ENCODE data around the gene PER1. TPM values are rescaled to one million over a fixed set of nuclear protein-coding genes. Genes with fewer than 3 reads are reported as not detected.

Gene PER1
- total and polyA plus RNA-seq, 9 of the 15 experiments (the other 6 are each of a cell fraction or from before 2014, with no cell fraction given) = 0.13 to 26.0 (median 3.4) TPM

- ChIA-PET POLR2A (interaction anchor here (0.6 to 2.9 kb wide), 7 partner anchors 10 to 140 kb away, joined by 4 to 27 read pairs (median 8); no protein-coding TSS in a partner anchor), CTCF (ENCODE audit: low intra/inter-chr PET ratio) (no interaction called here)
- no TSS peak for BruUV-seq (replicated peaks)
- Histone ChIP-seq H3K9me1 (ENCODE audit: control insufficient read depth, insufficient read depth, low read length) (no peaks in the 10 kb centered on the region), H3K27ac (ENCODE audit: extremely low read depth, low read depth, low read length) (peak overlapping the region; percentile 85; the same call in 2 of the 3 replicates), H3K36me3 (ENCODE audit: control insufficient read depth, insufficient read depth, low read length) (no peaks in the 10 kb centered on the region), H4K20me1 (replicated peaks; ENCODE audit: control insufficient read depth, insufficient read depth, low read length) (peaks cover 10% of the 10 kb centered on the region), H3K4me2 (ENCODE audit: insufficient read depth, low read length) (peak overlapping the region; percentile 100), H3K4me3 (peak overlapping the region; percentile 88), H2AFZ (ENCODE audit: low read depth, low read length) (peak overlapping the region; percentile 85), H3K79me2 (ENCODE audit: control insufficient read depth, insufficient read depth, low read length) (peaks cover 18% of the 10 kb centered on the region), H3K27me3 (ENCODE audit: control insufficient read depth in 2 of 2, insufficient read depth in 2 of 2, low read length in 2 of 2) (no peaks in the 10 kb centered on the region), H3K9ac (ENCODE audit: insufficient read depth in 1 of 2, low read depth in 2 of 2, low read length in 2 of 2) (peak overlapping the region; percentile 77 to 93), H3K4me1 (replicated peaks in 1 of 2; ENCODE audit: control insufficient read depth in 2 of 2, insufficient read depth in 2 of 2, low read length in 2 of 2) (peaks cover 31 to 39% of the 10 kb centered on the region in 2 experiments), H3K9me3 (replicated peaks; ENCODE audit: control insufficient read depth, insufficient read depth, low read depth, low read length) (no peaks in the 10 kb centered on the region)
- in situ Hi-C loops (cut with MboI) (no loop called here), intact Hi-C loops (cut with micrococcal nuclease) (loop anchor here (10.0 kb wide), 1 partner anchor 116 kb away; no protein-coding TSS in a partner anchor)
- WGBS (ENCODE audit: insufficient coverage, low coverage, missing lambda C conversion rate) = 9% methylated on average over 23 of the region's 67 CpGs
- FAIRE-seq (no peak), ATAC-seq (0 out of 3 replicates have a peak, but pooled peaks have one; percentile 0), DNase-seq (ENCODE audit: extremely low read depth in 1 of 4, low spot score in 3 of 4) (no peak)
- TF ChIP-seq PTTG1 (tag; IDR thresholded peaks at IDR 0.05; ENCODE audit: low read depth) = no peak
- no peak for TF ChIP-seq TRIM24 (IDR thresholded peaks at IDR 0.05)
- TF ChIP-seq SAP30 (IDR thresholded peaks at IDR 0.05; ENCODE audit: borderline replicate concordance, insufficient read depth, low read depth, low read length, poor library complexity, severe bottlenecking) = peak; percentile 37
- no peak for TF ChIP-seq EWSR1 (IDR thresholded peaks at IDR 0.05; ENCODE audit: borderline replicate concordance, low read depth, partially characterized antibody)
- no peak for TF ChIP-seq ZNF347 (CRISPR knock-in tag; IDR thresholded peaks at IDR 0.05; ENCODE audit: low read depth)
- TF ChIP-seq ZBED1 (IDR thresholded peaks at IDR 0.05) = 0 out of 2 replicates have a peak, but pooled peaks have one; percentile 29
- no peak for TF ChIP-seq ZC3H11A (IDR thresholded peaks at IDR 0.05; ENCODE audit: low read depth, low read length)
- TF ChIP-seq ZNF717 (CRISPR knock-in tag; IDR thresholded peaks at IDR 0.05) = no peak
- TF ChIP-seq KLF1 (tag; IDR thresholded peaks at IDR 0.05) = no peak
- TF ChIP-seq ZNF699 (CRISPR knock-in tag; IDR thresholded peaks at IDR 0.05; ENCODE audit: insufficient replicate concordance) = no peak
- TF ChIP-seq PHF21A (IDR thresholded peaks at IDR 0.05; ENCODE audit: borderline replicate concordance, low read depth) = no peak
- peak; percentile 66; the same call in 1 of the 2 replicates for TF ChIP-seq FOXP1 (CRISPR knock-in tag; IDR thresholded peaks at IDR 0.05)
- no peak for TF ChIP-seq DLX4 (CRISPR knock-in tag; IDR thresholded peaks at IDR 0.05)
- peak; percentile 24 to 38; a peak in 1 of 4 replicates for TF ChIP-seq NRF1 (conservative IDR thresholded peaks at IDR 0.05 in 1 of 2, IDR thresholded peaks at IDR 0.05 in 1 of 2)
- TF ChIP-seq ZNF76 (CRISPR knock-in tag; IDR thresholded peaks at IDR 0.05; ENCODE audit: borderline replicate concordance) = no peak
- no peak for TF ChIP-seq PHB2 (IDR thresholded peaks at IDR 0.05; ENCODE audit: low read depth)
- no peak for TF ChIP-seq GTF2E2 (tag; IDR thresholded peaks at IDR 0.05)
- TF ChIP-seq ZNF436 (CRISPR knock-in tag; IDR thresholded peaks at IDR 0.05) = no peak
- no peak for TF ChIP-seq HDAC3 (IDR thresholded peaks at IDR 0.05; ENCODE audit: borderline replicate concordance, partially characterized antibody)
- no peak for TF ChIP-seq ZNF785 (CRISPR knock-in tag; IDR thresholded peaks at IDR 0.05)
- TF ChIP-seq CBX3 (IDR thresholded peaks at IDR 0.05; ENCODE audit: borderline replicate concordance in 1 of 2, low read length in 2 of 2) = no peak
- 0 out of 2 replicates have a peak, but pooled peaks have one; percentile 11 for TF ChIP-seq ETS1 (conservative IDR thresholded peaks at IDR 0.05; ENCODE audit: control insufficient read depth, low read depth, low read length)
Measured at GRCh38 chr17:8189041-8189710, 37.0 kb upstream of the PER1 start.

All from K562 (cell line).